Cortex of kidney (tissue), 1 donor: ENCODE measurements around the gene ZNF783.

Experiments
- DNase-seq: peaks from one replicate; lab custom pipeline; 2025; lab: John Stamatoyannopoulos, UW

Gene ZNF783

GRCh38 chr7:149281508-149282330 is 19.7 kb downstream of the ZNF783 start:
- DNase-seq = no peak

- DNase-seq = no peak
These were observed 20.3 kb downstream of the ZNF783 start for GRCh38 chr7:149282331-149282655.

DNA sequence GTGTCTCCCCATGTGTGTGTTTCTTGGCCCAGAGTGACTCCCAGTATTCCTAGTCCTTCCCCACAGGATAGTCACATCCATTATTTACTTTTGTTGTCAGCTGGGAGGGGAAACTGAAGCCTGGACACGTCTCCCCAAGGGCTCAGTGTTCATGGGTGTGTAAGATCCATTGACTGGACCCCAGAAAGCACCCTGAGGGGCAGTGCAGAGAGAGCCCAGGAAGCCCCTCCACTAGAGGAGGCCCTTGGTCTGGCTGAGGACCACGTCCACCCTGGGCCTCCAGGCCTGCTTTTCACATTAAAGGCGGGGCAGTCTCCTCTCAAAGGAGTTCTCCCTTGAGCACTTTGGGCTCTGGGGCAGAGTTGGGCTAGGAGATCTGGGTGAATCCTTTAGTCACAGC is 21.3 kb downstream of the ZNF783 start:
- no peak for DNase-seq

GRCh38 chr7:149284343-149284742 is 22.3 kb downstream of the ZNF783 start:
- no peak for DNase-seq

DNA sequence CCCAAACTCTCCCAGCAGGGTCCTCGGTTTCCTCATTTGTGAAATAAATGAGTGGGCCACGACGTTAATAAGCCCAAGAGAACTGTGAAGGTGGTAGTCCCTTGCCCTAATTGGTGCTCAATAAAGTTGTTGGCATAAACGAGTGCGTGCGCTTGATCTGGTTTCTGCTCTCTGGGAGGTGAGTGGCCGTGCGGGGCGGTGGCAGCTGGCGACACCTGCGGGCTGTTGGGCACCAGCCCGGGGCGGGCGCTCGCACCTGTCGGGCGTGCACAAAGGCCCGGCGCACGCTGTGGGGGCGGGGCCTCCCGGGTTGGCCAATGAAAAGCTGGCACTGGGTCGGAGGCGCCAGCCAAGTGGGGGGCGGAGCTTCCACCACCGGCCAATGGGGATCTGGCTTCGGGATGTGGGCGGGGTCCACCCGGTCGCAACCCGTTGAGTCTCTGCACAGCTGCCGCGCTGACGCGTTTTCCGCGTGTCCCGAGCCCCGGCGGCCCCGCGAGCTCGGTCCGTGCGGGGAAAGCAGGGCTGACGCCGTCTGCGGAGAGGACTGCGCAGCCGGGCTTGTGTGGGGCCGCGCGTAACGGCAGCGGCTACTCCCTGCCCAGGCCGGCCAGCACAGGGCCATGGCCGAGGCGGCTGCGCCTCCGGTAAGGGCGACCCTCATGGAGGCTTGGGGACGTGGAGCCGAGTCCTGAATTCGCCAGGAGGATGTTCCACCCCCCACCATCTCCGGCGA is 23.0 kb downstream of the ZNF783 start:
- peak; percentile 21 for DNase-seq

DNA sequence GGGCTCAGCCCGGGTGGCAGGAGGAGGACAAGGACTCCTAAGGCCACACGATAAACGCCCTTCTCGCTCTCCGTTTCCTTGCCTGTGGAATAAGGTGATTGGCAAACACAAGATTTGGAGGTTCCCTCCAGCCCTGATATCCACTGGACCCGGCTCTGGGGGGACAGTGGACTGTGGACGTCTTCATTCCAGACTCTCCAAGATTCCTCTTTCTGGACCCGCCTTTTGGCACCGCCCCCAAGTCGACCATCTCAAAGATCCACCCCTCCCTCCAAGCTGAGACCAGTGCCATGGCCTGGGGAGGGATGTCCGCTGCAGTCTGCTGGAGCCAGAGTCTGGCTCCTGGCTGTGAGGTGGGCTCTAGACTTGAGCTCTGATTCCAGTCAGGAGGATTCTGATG is 23.6 kb downstream of the ZNF783 start:
- no peak for DNase-seq

- DNase-seq = no peak
These were observed 24.9 kb downstream of the ZNF783 start for GRCh38 chr7:149286811-149287400.

DNA sequence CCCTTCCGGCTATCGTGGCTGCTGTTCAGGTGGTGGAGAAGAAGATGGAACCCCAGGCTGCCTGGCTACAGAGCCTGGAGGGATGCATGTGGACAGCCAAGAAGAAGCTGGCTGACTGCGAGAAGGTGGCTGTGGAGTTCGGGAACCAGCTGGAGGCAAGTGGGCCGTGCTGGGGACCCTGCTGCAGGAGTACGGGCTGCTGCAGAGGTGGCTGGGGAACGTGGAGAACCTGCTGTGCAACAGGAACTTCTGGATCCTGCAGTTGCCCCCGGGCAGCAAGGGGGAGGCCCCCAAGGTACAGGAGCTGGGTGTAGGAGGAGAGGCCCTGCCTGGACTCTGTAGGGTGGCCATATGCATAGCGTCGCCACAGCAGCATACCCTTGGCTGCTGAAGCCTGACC is 25.6 kb downstream of the ZNF783 start:
- no peak for DNase-seq

GRCh38 chr7:149289262-149289661 is 27.3 kb downstream of the ZNF783 start:
- DNase-seq = no peak

DNA sequence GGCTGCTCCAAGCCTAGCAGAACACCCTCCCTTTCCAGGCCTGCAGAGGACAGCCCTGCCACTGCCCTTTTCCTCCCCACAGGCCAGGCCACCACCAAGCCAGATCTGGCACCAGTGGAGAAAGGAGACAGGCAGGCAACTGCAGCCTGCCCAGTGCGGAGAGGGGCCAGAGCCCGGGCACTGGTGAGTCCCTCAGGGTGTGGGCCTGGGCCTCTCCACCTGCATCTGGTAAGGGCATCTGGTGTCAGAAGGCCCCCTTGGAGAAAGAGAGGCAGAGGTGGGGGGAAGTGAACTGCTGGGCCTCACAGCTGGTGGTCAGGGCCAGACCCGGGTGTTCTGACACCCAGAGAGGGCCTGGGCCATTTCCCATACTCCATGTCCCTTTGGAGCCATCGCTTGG is 27.9 kb downstream of the ZNF783 start:
- no peak for DNase-seq

- DNase-seq = no peak
These were observed 29.2 kb downstream of the ZNF783 start for GRCh38 chr7:149291036-149291780.

- no peak for DNase-seq
These were observed 29.9 kb downstream of the ZNF783 start for GRCh38 chr7:149291781-149292461.

GRCh38 chr7:149292462-149292823 is 30.4 kb downstream of the ZNF783 start:
- DNase-seq = no peak

DNA sequence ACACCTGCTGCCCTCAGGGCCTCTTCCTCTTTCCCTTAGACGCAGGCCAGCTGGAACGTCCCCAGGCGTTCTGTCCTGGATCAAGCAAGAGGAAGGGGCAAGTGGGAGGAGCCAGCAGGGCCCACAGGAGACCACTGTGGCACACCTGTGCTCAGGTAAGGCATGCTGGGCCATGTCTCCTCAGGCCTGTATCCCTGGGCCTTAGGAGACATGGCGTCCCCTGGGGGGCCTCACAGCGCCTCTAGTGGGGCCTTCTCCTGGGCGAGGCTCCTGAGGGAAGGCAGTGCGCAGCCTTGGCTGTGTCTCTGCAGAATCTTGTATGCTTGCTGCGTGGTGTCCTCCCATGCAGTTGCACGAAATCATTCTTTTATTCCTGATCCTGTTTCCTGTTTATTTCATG is 31.3 kb downstream of the ZNF783 start:
- DNase-seq = no peak

GRCh38 chr7:149293946-149294633 is 32.1 kb downstream of the ZNF783 start:
- DNase-seq = no peak

- DNase-seq = no peak
These were observed 32.9 kb downstream of the ZNF783 start for GRCh38 chr7:149294634-149295480.

GRCh38 chr7:149295481-149295850 is 33.5 kb downstream of the ZNF783 start:
- DNase-seq = no peak

DNA sequence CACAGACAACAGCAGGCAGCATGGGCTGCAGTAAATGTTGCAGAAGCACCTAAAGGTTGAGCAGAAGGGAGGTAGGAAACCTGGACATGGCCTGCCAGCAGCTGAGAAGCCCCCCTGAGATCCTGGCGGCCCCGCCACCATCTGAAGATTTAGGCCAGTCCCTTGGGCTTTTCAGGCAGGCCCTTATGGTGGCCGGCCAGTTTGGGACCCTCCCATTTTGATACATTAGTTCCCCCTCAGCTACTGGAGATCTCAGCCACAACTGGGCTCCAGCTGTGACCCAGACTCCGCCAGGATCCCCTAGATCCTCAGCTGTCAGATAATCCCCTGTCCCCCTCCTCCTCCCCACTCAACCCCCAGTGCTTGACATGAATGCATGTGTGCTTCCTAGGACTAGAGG is 34.4 kb downstream of the ZNF783 start:
- no peak for DNase-seq

DNA sequence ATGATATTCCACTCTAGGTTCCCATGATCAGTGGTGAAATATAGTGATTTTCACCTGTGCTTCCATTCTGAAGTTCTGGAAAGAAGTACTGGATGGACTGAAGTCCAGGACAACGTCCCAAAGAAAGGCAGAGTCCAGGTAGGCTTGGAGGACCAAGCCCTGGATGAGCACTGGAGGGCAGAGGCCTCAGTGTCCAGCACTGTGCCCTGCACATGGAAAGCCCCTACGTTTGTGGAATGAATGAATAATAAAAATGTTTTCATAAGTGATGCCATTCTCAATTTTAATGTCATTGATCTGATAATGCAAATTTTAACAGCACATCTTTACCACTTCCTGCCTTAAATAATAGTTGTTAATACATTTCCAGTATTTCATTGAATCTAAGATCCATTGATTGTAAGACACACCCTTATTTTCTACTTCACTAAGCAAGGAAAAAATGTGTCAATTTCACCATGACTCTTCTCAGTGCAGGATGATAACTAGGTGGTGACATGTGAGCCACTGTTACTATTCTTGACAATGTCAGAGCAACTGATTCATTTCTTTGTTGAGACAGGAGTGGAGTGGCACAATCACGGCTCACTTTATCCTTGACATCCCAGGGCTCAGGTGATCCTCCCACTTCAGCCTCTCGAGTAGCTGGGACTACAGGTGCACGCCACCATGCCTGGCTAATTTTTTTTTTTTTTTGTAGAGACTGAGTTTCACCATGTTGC is 35.2 kb downstream of the ZNF783 start:
- DNase-seq = no peak
